Activated CD8-positive, alpha-beta memory T cell treated with anti-CD3 and anti-CD28 coated beads for 1 hour (primary cell): Measurements from ENCODE around the gene UGGT2.
"Not testable (repeated sequence)": the region's sequence is repeated elsewhere in the genome, so short reads cannot be mapped to it uniquely, and the experiment has no call there.

Experiments used
- DNase-seq, 2 donors: peaks; one replicate each; pipeline ENCODE4 v3.0.0-alpha.2; 2020; ENCODE audit warnings: low read depth in 1 of 2; ENCODE audit errors: extremely low read depth in 1 of 2

UGGT2 gene

DNA sequence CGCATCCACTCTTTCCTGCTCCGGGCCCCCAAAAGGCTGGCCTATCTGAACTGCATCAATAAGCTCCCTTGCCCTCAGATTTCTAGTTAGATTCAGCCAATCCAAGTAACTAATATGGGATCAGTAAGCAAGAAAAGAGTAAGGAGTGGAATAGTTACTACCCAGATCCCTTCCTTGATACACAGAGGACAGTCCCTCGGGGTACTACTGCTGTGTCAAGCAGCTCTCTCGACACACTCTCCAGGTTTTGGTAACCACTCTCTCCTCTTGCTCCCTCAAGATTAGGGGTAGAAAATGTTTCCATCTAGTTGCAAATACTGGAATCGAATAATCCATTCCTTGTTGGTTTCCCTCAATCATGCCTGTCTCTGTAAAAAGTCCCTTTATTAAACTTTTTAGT is 65.4 kb downstream of the UGGT2 start:
- DNase-seq = no peak

DNA sequence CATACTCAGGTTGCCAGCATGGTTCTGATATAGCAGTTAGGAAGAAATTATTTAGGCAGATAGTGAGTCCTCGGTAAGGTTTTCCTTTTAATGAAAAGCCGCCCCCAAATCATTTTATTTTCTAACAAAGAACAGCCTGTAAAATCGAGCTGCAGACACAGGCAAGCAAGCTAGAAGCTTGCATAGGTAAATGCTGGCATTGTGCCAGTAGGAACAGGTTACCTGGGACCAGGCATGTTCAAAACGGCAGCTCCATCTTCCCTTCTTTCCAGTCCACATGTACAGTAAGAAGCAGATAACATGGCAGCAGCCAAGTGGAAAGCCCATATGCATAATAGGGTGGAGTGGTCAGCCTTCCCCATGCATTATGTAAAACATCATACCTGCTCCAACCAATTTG is 71.1 kb downstream of the UGGT2 start:
- DNase-seq = no peak

DNA sequence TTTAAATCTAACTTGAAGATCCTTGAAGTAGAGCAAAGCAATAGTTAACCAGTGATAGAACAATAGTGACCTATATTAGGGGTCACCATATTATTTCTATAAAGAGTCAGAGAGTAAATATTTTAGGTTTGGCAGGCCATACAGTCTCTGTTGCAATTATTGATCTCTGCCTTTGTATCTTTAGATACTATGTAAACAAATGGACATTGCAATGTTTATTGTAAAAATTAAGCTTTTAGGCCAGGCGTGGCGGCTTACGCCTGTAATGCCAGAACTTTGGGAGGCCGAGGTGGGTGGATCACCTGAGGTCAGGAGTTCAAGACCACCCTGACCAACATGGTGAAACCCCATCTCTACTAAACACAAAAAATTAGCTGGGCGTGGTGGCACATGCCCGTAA is 80.5 kb downstream of the UGGT2 start:
- not testable (repeated sequence) for DNase-seq

DNA sequence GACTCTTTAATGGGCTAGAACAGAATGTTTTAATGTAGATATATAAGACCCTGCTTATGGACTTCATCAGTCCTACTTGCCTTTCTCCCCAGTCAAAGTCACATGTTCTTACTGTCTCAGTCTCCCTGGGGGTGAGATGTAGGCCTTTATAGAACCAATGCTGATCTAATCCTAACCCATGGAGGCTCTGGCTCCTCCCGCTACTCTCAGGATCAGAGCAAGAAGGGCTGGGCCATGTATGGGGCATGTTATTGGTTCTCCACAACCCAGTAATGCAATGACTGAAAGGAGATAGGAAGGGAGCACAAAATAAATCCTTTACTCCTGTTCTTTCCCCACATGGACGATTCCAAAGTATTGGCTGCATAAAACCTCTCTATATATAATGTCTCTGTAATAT is 82.3 kb downstream of the UGGT2 start:
- DNase-seq = no peak

DNA sequence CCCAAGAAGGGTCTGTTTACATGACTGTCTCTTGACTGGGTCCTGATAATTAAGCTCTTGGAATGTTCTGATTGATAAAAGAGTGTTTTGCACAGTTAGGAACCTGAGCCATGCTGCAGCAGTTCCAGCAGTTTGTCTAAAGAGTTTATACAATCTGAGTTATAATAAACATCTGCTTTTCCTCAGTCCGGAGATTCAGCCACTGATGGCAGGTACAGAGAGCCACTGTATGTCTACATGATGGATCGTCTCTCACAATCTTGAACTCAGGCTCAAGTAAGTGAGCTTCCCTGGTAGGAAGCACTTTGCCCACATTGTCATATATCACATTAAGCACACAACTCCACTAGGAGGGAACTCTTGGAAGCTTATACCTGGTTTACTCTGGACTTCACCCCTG is 84.3 kb downstream of the UGGT2 start:
- no peak for DNase-seq

DNA sequence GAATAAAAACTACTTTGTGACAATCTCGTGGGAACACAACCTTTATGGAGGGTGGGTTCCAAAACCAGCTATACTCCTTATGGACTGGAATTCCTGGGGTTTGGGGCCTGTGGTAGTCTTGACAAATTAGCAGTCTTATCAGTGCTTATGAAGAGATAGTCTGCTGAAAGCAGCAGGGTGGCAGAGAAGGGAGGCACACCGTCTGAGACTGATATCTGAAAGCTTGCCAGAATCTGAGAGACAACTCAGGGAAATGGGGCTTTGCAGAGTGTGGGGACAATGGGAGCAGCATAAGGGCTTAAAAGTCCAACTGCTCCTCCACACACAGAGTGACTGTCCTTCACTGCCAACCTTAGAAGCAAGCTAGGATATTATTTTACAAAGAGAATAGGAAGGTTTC is 95.9 kb downstream of the UGGT2 start:
- DNase-seq = no peak

DNA sequence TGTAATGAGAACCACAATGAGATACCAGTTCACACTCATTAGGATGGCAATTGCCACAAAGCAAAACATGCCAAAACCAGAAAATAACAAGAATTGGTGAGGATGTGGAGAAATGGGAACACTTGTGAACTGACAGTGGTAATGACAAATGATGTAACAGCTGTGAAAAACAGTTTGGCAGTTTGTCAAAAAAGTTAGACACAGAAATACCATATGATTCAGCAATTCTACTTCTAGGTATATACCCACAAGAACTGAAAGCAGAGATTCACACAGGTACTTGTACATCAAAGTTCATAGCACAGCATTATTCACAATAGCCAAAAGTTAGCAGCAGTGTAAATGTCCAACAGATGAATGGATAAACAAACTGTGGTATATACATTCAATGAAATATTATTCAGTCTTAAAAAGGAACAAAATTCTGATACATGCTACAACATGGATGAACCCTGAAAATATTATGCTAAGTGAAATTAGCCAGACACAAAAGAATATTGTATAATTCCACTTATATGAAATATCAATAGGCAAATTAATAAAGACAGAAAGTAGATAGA is 96.5 kb downstream of the UGGT2 start:
- no peak for DNase-seq

DNA sequence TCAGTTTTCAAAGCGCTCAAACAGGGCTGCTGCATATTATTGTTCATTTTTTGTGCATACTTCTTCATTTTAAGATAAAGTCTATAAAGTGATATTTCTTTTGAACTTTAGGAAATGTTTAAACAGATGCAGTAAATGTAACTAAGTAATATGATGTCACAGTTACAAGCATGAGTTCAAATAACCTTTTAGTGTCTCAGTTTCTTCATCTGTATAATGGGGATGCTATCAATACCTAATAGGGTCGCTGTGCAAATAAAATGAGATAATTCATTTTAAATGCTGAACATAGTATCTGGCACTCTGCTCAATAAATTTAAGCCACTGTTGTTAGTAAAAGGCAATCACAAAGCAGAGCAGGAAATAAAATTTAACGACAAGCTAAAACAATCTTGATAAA is 97.5 kb downstream of the UGGT2 start:
- no peak for DNase-seq

DNA sequence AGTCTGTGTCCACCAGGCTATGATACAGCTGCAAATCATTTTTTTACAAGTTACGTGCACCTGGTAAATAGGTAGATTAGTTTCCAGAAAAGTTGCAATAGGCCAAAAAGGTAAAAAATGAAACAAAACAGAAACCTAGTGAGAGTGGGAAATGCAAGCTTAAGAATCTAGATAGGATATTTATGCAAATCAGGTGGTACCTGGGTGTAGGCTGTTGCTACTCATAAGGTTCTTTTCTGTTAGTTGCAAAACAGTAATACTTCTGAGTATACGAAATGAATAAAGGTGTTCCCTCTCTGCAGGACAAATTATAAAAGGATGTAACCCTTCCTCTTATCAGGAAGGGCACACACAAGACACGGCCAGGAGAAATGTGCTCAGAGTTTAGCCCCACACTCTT is 97.9 kb downstream of the UGGT2 start:
- DNase-seq = no peak

DNA sequence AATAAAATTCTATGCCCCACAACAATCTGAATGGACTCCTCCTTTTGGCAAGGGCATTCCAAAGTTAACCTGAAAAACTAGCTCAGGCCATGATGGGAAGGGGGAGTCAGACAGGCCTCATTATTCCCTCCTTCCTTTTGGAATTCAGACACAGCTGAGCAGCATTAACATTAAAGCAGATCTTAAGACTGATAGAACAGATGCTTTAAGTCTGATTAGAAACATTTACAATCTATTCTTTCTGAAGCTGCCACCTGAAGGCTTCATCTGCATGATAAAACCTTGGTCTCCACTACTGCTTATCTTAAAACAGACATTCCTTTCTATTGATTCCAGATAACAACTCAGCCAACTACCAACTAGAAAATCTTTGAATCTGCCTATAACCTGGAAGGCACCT is 98.9 kb downstream of the UGGT2 start:
- no peak for DNase-seq

DNA sequence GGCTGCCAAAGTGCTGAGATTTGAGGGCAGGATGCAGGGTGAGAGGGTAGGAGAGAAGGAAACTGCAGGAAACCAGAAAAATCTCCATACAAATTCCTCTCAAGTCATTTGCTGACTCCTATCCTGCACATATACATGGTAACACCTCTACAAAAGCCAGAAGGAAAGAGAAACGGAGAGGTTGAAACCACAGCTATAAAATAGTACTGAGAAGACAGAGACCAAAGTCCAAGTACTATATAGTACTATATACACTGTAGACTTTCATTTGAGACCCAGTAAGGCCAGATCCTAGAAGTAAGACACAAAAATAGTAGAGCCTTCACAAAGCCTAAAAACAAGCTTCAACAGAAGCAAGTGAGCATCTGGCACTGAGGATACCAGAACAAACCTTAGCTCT is 103.1 kb downstream of the UGGT2 start:
- no peak for DNase-seq

DNA sequence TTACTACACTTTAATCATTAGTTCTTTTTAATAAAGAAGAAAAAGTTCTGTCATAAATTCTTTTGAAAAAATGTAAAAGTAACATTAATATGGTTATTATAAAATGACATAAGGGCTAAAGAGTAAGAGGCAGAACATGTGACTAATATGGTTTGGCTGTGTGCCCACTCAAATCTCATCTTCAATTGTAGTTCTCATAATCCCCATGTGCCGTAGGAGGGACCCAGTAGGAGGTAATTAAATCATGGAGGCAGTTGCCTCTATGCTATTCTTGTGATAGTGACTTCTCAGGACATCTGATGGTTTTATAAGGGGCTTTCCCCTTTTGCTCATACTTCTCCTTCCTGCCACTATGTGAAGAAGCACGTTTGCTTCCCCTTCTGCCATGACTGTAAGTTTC is 104.5 kb downstream of the UGGT2 start:
- DNase-seq = no peak

DNA sequence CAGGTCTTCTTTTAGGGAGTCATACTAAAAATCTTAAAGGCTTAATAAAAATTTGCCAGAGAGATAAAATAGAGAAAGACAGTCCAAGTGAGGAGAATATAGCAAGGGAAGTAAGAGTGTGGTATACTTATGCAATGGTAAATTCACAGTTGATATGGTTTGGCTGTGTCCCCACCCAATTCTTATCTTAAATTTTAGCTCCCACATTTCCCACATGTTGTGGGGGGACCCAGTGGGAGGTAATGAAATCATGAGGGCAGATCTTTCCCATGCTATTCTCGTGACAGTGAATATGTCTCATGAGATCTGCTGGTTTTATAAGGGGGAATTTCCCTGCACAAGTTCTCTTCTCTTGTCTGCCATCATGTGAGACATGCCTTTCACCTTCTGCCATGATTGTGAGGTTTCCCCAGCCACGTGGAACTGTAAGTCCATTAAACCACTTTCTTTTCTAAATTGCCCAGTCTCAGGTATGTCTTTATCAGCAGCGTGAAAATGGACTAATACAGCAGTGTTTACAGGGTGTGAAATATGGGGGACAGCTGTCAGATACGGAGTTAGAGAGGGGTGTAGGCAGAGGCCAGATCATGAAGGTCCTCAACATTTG is 115.4 kb downstream of the UGGT2 start:
- DNase-seq = no peak

DNA sequence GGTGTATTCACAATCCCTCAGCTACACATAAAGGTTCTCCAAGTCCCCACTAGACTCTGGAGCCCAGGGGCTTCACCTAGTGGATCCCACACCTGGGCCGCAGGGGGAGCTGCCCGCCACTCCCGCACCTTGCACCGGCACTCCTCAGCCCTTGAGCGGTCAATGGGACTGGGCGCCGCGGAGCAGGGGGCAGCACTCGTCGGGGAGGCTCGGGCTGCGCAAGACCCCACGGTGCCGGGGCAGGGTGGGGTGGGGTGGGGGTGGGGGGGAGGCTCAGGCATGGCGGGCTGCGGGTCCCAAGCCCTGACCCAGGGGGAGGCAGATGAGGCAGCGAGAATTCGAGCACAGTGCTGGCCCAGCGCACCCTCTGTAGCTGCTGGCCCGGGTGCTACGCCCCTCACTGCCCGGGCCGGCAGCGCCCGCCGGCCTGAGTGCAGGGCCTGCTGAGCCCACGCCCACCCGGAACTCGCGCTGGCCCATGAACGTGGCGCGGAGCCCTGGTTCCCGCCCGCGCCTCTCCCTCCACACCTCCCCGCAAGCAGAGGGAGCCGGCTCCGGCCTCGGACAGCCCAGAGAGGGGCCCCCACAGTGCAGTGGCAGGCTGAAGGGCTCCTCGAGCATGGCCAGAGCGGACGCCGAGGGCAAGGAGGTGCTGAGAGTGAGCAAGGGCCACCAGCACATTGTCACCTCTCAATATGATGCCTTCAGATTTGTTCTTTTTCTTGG is 121.7 kb downstream of the UGGT2 start:
- DNase-seq = no peak

DNA sequence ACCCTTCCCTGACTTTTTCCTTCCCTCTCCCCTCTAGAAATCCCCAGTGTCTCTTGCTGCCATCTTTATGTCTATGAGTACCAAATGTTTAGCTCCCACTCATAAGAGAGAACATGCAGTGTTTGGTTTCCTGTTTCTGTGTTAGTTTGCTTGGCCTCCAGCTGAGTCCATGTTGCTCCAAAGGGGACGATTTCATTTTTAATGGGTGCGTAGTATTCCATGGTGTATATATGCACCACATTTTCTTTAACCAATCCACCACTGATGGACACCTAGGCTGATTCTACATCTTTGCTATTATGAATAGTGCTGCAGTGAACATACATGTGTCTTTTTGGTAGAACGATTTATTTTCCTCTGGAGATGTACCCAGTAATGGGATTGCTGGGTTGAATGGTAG is 123.8 kb downstream of the UGGT2 start:
- no peak for DNase-seq

DNA sequence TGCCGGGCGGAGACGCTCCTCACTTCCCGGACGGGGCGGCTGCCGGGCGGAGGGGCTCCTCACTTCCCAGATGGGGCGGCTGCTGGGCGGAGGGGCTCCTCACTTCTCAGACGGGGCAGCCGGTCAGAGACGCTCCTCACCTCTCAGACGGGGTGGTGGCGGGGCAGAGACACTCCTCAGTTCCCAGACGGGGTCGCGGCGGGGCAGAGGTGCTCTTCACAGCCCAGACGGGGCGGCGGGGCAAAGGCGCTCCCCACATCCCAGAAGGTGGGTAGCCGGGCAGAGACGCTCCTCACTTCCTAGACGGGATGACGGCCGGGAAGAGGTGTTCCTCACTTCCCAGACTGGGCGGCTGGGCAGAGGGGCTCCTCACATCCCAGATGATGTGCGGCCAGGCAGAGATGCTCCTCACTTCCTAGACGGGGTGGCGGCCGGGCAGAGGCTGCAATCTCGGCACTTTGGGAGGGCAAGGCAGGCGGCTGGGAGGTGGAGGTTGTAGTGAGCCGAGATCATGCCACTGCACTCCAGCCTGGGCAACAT is 124.8 kb downstream of the UGGT2 start:
- not testable (repeated sequence) for DNase-seq

DNA sequence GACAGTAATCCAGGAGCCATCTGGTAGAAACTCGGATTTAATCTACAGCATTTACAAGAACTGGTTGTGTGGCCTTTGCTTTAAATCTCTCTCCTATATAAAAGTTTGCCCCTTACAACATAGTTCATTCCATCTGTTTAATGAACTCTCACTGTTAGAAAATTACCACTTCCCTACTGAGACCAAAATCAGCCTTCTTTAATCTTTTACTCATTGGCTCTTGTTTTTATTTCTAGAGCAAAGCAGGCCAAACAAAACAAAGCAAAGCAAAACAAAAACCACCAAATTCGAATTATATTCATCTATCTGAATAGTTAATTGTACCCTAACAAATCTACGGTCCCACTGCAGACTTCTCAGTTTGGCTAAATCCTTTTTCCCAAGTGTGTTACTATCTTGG is 127.0 kb downstream of the UGGT2 start:
- DNase-seq = no peak

DNA sequence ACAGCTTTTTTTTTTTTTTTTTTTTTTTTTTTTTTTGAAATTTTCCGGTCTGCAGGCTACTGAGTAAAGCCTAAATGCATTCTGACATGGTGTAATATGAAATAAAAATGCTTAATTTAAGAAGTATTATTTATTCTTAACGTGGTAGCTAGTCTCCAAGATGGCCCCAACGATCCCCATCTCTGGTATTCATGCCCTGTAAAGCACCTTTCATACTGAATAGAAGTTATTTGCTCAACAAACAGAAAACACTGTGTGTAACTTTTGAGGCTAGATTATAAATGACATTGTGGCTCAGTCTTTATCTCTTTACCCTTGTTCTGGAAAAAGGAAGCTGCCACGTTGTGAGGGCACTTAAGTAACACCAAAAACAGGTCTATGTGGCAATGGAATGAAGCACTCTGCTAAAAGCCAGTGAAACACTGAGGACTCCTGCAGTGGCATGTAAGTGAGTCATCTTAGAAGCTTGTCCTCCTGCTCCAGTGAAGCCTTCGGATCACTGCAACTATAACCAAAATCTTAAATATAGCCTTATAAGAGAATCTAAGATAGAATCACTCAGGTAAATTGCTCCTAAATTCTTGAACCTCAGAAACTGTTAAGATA is 128.7 kb downstream of the UGGT2 start:
- DNase-seq = no peak

DNA sequence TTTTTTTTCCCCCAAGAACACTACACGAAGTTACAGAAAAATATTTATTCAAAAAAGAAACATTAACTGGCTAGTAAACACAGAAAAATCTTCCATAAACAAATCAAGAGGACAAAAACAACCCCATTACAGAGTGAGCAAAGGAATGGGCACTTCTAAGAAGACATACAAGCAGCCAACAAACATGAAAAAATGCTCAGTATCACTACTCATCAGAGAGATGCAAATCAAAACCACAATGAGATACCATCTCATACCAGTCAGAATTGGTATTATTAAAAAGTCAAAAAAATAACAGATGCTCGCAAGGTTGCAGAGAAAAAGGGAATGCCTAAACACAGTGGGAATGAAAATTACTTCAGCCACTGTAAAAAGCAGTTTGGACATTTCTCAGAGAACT is 131.7 kb downstream of the UGGT2 start:
- DNase-seq = no peak

DNA sequence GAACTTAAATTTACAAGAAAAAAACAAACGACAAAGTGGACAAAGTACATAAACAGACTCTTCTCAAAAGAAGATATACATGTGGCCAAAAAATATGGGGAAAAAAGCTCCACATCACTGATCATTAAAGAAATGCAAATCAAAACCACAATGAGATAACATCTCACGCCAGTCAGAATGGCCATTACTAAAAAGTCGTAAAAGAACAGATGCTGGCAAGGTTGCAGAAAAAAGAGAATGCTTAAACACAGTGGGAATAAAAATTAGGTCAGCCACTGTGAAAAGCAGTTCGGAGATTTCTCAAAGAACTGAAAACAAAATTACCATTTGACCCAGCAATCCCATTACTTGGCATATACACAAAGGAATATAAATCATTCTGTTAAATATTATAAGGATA is 132.7 kb downstream of the UGGT2 start:
- DNase-seq = no peak

DNA sequence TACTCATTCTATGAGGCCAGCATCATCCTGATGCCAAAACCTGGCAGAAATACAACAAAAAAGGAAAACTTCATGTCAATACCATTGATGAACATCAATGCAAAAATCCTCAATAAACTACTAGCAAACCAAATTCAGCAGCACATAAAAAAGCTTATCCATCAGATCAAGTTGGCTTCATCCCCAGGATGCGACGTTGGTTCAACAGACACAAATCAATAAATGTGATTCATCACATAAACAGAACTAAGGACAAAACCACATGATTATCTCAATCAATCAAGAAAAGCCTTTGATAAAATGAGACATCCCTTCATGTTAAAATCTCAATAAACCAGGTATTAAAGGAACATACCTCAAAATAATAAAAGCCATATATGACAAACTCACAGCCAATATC is 134.3 kb downstream of the UGGT2 start:
- DNase-seq = no peak

DNA sequence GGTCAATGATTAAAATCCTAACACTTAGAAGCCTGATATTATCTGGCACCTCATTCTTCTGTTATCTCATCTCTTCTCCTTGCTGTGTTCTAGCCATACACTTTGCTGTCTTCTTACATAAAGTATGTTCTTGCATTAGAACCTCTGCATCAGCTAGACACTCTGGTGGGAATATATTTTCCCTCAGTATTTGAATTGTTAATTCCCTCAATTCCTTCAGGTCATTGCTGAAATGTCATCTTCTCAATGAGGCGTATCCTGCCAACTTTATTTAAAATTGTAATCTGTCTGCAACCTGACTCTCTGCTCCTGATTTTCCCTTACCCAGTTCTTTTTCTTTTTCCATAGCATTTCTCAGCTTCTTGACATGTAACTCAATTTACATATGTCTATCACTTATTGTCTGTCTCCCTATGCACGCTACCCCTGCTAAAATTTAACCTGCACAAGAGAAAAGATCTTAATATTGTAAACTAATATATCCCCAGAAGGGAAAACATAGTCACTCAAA is 138.2 kb downstream of the UGGT2 start:
- no peak for DNase-seq
